Colon (tissue), 2 donors: ENCODE measurements around the gene FAAP20.

Experiments
- FAIRE-seq: peaks from 2 replicates; lab custom pipeline; 2012; peaks lifted over from hg19 to GRCh38; lab: Jason Lieb, UNC
- donor health status: control.
- donor health status: control.

The FAAP20 gene

GRCh38 chr1:2210084-2210653 lies 15.6 kb upstream of the FAAP20 start:
- no peak for FAIRE-seq

- no peak for FAIRE-seq
Measured at GRCh38 chr1:2209400-2210083, 15.0 kb upstream of the FAAP20 start.

GRCh38 chr1:2208309-2209239 lies 14.0 kb upstream of the FAAP20 start:
- no peak for FAIRE-seq

- FAIRE-seq = no peak
Measured at GRCh38 chr1:2206813-2207487, 12.4 kb upstream of the FAAP20 start.

- FAIRE-seq = no peak
Measured at GRCh38 chr1:2205191-2205952, 10.8 kb upstream of the FAAP20 start.

GRCh38 chr1:2204415-2205190 lies 10.0 kb upstream of the FAAP20 start:
- no peak for FAIRE-seq

GRCh38 chr1:2203671-2204414 lies 9.3 kb upstream of the FAAP20 start:
- no peak for FAIRE-seq

- no peak for FAIRE-seq
Measured at GRCh38 chr1:2202843-2203601, 8.4 kb upstream of the FAAP20 start.

- no peak for FAIRE-seq
Measured at GRCh38 chr1:2202008-2202575, 7.5 kb upstream of the FAAP20 start.

- FAIRE-seq = no peak
Measured at GRCh38 chr1:2201062-2201461, 6.5 kb upstream of the FAAP20 start.

- no peak for FAIRE-seq
Measured at GRCh38 chr1:2200308-2200943, 5.9 kb upstream of the FAAP20 start.

GRCh38 chr1:2199042-2199810 lies 4.7 kb upstream of the FAAP20 start:
- FAIRE-seq = no peak

GRCh38 chr1:2198571-2198970 lies 4.0 kb upstream of the FAAP20 start:
- no peak for FAIRE-seq

GRCh38 chr1:2197707-2198165 lies 3.2 kb upstream of the FAAP20 start:
- FAIRE-seq = no peak

GRCh38 chr1:2196901-2197638 lies 2.5 kb upstream of the FAAP20 start:
- no peak for FAIRE-seq

- no peak for FAIRE-seq
Measured at GRCh38 chr1:2195785-2196184, 1.2 kb upstream of the FAAP20 start.
